Gastrocnemius medialis (tissue), 4 donors: Measurements from ENCODE around the gene FAM124A.

Source experiments
- POLR2A ChIP-seq, 2 donors: fragments of 450-650 bp; IDR thresholded peaks; one replicate each; pipeline ENCODE4 v1.6.1; 2017; ENCODE audit warnings: antibody characterized with exemption in 2 of 2, mild to moderate bottlenecking in 2 of 2, moderate library complexity in 2 of 2
- TF ChIP-seq, protein P1 (sequence below), 5 experiments: fragments of 450-650 bp in 3 of 5; fragments of 200-600 bp in 2 of 5; sonication (generic) in 2 of 5; IDR thresholded peaks in 4 of 5; conservative IDR thresholded peaks in 1 of 5; 1 replicate in 4 of 5; 2 replicates in 1 of 5; pipeline ENCODE4 v1.5.1; 2016 to 2019; ENCODE audit warnings: antibody characterized with exemption in 5 of 5, mild to moderate bottlenecking in 3 of 5, moderate library complexity in 3 of 5

- TF ChIP-seq, protein P1, sequence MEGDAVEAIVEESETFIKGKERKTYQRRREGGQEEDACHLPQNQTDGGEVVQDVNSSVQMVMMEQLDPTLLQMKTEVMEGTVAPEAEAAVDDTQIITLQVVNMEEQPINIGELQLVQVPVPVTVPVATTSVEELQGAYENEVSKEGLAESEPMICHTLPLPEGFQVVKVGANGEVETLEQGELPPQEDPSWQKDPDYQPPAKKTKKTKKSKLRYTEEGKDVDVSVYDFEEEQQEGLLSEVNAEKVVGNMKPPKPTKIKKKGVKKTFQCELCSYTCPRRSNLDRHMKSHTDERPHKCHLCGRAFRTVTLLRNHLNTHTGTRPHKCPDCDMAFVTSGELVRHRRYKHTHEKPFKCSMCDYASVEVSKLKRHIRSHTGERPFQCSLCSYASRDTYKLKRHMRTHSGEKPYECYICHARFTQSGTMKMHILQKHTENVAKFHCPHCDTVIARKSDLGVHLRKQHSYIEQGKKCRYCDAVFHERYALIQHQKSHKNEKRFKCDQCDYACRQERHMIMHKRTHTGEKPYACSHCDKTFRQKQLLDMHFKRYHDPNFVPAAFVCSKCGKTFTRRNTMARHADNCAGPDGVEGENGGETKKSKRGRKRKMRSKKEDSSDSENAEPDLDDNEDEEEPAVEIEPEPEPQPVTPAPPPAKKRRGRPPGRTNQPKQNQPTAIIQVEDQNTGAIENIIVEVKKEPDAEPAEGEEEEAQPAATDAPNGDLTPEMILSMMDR (IDR thresholded peaks at IDR 0.05 in 4 of 5, conservative IDR thresholded peaks at IDR 0.05 in 1 of 5): no peak
- TF ChIP-seq POLR2A (IDR thresholded peaks at IDR 0.05): no peak
Observed at GRCh38 chr13:51303882-51304281, 81.7 kb downstream of the FAM124A start.
